HCT116 (cell line): ENCODE measurements around the gene NAA35.

Source experiments
- CTCF ChIP-seq, 3 experiments: fragments of 200-600 bp in 1 of 3; sonication (generic) in 1 of 3; IDR thresholded peaks in 2 of 3; conservative IDR thresholded peaks in 1 of 3; 2 replicates each; pipeline ENCODE4 v1.5.1; 2012 to 2017; ENCODE audit warnings: low read depth in 2 of 3, low read length in 2 of 3, antibody characterized with exemption in 1 of 3, borderline replicate concordance in 1 of 3, control low read depth in 1 of 3, mild to moderate bottlenecking in 1 of 3, mixed read lengths in 1 of 3, mixed run types in 1 of 3, moderate library complexity in 1 of 3; ENCODE audit not compliant: insufficient read depth in 1 of 3
- FOSL1 ChIP-seq: IDR thresholded peaks from 2 replicates; pipeline ENCODE4 v1.6.1; 2012; ENCODE audit warnings: low read depth
- YY1 ChIP-seq: IDR thresholded peaks from 2 replicates; pipeline ENCODE4 v1.6.1; 2011; ENCODE audit warnings: low read length, low read depth, moderate library complexity, mild to moderate bottlenecking; ENCODE audit not compliant: insufficient replicate concordance; ENCODE audit errors: extremely low read depth

DNA sequence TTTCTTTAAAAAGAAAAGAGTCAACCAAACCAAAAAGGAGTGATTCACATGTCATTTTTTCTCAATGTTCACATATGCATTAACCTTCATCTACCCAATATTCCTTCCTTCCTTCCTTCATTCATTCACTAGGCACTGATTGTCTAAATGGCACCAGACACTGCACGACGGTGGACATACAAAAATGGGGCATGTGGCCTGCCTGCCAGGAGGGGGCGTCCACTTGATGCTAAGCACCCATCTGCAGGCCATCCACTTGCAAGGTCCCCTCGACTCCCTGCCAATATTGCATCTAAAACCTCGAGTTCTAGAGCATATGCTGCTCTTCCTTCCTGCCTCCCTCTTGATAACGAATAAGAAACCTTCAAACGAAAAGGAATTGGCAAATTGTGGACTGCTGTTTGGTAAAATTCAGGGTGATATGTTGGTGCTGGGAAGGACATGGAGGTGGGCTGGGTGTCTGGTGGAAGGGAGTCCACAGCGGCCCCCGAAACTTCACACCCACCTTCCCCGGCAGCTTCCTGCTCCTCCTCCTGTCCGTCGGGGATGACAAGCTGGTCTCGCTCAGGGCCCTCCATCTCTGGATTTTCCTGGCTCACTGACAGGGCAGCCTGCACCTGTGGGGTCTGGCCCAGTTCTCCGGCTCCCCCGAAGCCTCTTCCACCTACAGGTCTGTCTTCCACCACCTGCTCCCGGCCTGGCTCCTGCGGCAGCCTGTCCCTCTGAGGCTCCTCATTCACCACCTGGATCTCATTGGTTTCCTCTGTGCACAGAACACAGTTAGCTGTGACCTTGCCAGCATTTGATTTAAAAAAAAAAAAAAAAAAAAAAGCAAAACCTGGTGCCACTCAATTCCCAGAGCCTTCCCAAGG is 94.2 kb downstream of the NAA35 start:
- TF ChIP-seq CTCF (IDR thresholded peaks at IDR 0.05 in 2 of 3, conservative IDR thresholded peaks at IDR 0.05 in 1 of 3; ENCODE audit: borderline replicate concordance in 1 of 3, insufficient read depth in 1 of 3, low read depth in 2 of 3, low read length in 2 of 3) (peak; percentile 54 to 84 (median 84); a peak in 5 of 6 replicates), FOSL1 (no peak), YY1 (no peak)
